Stimulated activated naive CD4-positive, alpha-beta T cell treated with Interleukin-2 at 50 U/mL for 16 hours (primary cell): Measurements from ENCODE around the gene KLF3.

ENCODE experiments used
- DNase-seq: peaks from one replicate; lab custom pipeline; 2025; lab: John Stamatoyannopoulos, UW

Gene KLF3

DNA sequence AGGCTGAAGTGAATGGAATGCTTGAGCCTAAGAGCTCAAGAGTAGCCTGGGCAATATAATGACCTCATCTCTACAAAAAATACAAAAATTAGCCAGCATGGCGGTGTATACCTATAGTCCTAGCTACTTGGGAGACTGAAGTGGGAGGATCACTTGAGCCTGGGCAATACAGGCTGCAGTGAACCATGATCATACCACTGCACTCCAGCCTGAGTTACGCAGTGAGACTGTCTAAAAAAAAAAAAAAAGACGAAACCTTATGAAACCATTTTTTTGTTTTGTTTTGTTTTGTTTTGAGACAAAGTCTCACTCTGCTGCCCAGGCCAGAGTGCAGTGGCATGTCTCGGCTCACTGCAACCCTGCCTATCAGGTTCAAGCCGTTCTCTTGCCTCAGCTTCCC, 81.9 kb downstream of the KLF3 start:
- no peak for DNase-seq

DNA sequence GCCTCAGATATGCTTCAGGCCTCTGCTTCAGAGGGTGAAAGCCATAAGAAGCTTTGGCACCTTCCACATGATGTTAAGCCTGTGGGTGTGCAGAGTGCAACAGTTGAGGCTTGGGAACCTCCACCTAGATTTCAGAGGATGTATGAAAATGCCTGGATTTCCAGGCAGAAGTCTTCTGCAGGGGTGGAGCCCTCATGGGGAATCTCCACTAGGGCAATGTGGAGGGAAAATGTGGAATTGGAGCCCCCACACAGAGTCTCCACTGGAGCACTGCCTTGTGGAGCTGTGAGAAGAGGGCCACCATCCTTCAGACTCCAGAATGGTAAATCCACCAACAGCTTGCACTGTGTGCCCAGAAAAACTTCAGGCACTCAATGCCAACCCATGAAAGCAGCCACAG, 83.6 kb downstream of the KLF3 start:
- no peak for DNase-seq

DNA sequence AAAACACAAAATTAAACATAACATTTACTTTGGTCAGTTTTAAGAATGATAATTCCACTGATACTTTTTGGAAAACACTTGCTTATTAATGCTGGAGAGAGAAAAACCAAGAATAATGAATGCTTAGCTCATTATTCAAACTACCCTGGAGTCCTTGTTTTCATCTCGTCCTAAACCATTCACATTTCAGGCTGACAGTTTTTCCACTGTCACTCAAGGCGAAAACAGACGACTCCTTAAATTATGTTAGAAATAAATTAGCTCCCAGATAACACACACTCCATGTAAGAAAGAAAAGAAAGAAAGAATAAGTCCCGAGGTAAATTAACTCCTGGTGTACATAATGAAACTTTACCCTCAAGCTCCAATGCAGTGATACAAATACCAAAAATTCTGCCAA, 85.3 kb downstream of the KLF3 start:
- no peak for DNase-seq
